HG03060 (cell line): ENCODE measurements around the gene AXL.
A peak's percentile ranks its signal among the peaks of the same experiment; 100 is the strongest.
"Not testable (repeated sequence)": the region's sequence is repeated elsewhere in the genome, so short reads cannot be mapped to it uniquely, and the experiment has no call there.

Experiments used
- ATAC-seq: cut with Tn5 transposase; IDR thresholded peaks from one replicate; pipeline ENCODE4 v1.9.1; 2021; ENCODE audit warnings: low read depth, moderate number of reproducible peaks; ENCODE audit not compliant: unreplicated experiment

Gene AXL

GRCh38 chr19:41269055-41269454 lies 50.0 kb downstream of the AXL start:
- no peak for ATAC-seq

GRCh38 chr19:41269571-41269970 lies 50.5 kb downstream of the AXL start:
- ATAC-seq, result no peak

- no peak for ATAC-seq
These were observed 54.1 kb downstream of the AXL start for GRCh38 chr19:41273076-41273475.

GRCh38 chr19:41274802-41275201 lies 55.8 kb downstream of the AXL start:
- ATAC-seq, result no peak

GRCh38 chr19:41276231-41276630 lies 57.2 kb downstream of the AXL start:
- ATAC-seq, result no peak

- ATAC-seq, result no peak
These were observed 59.5 kb downstream of the AXL start for GRCh38 chr19:41278478-41278877.

- no peak for ATAC-seq
These were observed 69.9 kb downstream of the AXL start for GRCh38 chr19:41288673-41289530.

GRCh38 chr19:41289814-41290213 lies 70.8 kb downstream of the AXL start:
- not testable (repeated sequence) for ATAC-seq

- ATAC-seq, result no peak
These were observed 75.4 kb downstream of the AXL start for GRCh38 chr19:41294393-41294792.

GRCh38 chr19:41295499-41295898 lies 76.5 kb downstream of the AXL start:
- ATAC-seq, result no peak

GRCh38 chr19:41296433-41296871 lies 77.4 kb downstream of the AXL start:
- ATAC-seq, result no peak

GRCh38 chr19:41297628-41298347 lies 78.8 kb downstream of the AXL start:
- ATAC-seq, result peak; percentile 60

- ATAC-seq, result no peak
These were observed 79.4 kb downstream of the AXL start for GRCh38 chr19:41298348-41298964.

GRCh38 chr19:41299046-41299754 lies 80.2 kb downstream of the AXL start:
- no peak for ATAC-seq

GRCh38 chr19:41299755-41300089 lies 80.7 kb downstream of the AXL start:
- ATAC-seq, result no peak

- ATAC-seq, result no peak
These were observed 81.5 kb downstream of the AXL start for GRCh38 chr19:41300555-41300954.

GRCh38 chr19:41302624-41303351 lies 83.8 kb downstream of the AXL start:
- ATAC-seq, result no peak

GRCh38 chr19:41303954-41304353 lies 84.9 kb downstream of the AXL start:
- no peak for ATAC-seq

GRCh38 chr19:41304706-41305483 lies 85.9 kb downstream of the AXL start:
- no peak for ATAC-seq
